ENCODE data around the gene CRY2. TPM values are rescaled to one million over a fixed set of nuclear protein-coding genes. Genes with fewer than 3 reads are reported as not detected.

The CRY2 gene
- total RNA-seq, 1 donor from 2014 or later, result 62.3 TPM

GRCh38 chr11:45913514-45913913, 66.2 kb downstream of the CRY2 start:
- H3K4me3 ChIP-seq, result no peak overlapping the region
- H3K9me3 ChIP-seq, result no peaks in the 10 kb centered on the region
- H3K36me3 ChIP-seq, result peaks cover 73% of the 10 kb centered on the region
- H3K27me3 ChIP-seq (ENCODE audit: low read depth), result no peaks in the 10 kb centered on the region
- ATAC-seq, result no peak
- H3K27ac ChIP-seq, result no peak overlapping the region
- DNase-seq, result no peak
- intact Hi-C loops (cut with DNase I), result no loop called here
- peaks cover 16% of the 10 kb centered on the region for H3K4me1 ChIP-seq
- no peak for TF ChIP-seq CTCF (IDR thresholded peaks at IDR 0.05)

DNA sequence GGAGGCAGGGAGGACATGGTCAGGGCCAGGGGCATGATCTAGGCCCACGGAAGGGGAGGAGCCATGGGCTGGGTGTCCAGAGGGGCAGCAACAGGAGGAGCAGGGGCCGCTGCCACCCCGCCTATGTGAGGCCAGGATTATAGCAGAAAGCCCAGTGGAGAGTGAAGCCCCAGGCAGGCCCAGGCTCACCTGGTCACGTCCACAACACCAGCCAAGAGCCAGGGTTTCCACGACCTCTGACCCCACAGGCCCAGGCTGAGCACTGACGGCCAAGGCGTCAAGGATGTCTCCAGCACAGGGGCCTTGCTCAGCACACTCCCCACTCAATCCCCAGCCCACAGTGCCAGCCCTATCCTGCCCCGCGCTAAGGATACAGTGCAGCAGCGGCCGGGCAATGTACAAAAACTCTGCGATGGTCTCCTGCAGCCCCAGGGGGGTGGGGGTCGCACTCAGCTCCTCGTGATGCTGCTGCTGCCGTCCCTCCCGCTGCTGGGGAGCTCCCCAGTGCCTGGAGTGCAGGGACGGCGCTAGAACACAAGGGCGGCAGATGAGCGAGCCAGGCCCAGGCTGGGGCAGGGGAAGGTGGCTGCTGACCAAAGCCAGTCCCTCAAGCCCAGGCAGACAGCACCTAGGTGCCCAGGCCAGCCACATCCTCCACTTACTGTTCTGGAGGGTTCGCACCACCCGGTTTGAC, 66.8 kb downstream of the CRY2 start:
- TF ChIP-seq CTCF (IDR thresholded peaks at IDR 0.05), result no peak
- no peak overlapping the region for H3K27ac ChIP-seq
- H3K9me3 ChIP-seq, result no peaks in the 10 kb centered on the region
- peaks cover 21% of the 10 kb centered on the region for H3K4me1 ChIP-seq
- no peak overlapping the region for H3K4me3 ChIP-seq
- peaks cover 71% of the 10 kb centered on the region for H3K36me3 ChIP-seq
- no peak for ATAC-seq
- no peaks in the 10 kb centered on the region for H3K27me3 ChIP-seq (ENCODE audit: low read depth)
- intact Hi-C loops (cut with DNase I), result no loop called here
- DNase-seq, result no peak

DNA sequence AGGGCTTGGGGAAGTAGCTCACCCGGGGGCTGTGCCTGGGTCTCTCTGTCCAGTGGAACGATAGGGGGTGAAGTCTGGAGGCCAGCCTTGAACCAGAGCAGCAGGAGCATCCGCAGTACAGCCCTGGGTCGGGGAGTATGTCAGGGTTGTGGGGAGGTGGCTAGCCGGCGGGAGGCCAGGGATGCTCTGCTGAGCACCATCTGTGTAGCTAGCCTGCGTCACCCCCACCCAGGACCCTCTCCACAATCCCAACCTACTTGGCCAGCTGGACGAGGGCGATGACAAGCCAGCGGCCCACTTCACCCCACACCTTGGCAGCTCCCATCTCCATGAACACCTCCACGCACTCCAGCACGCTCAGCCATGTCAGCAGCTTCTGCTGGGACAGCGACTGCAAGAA, 68.2 kb downstream of the CRY2 start:
- Histone ChIP-seq H3K27ac (no peak overlapping the region), H3K4me3 (no peak overlapping the region), H3K27me3 (ENCODE audit: low read depth) (no peaks in the 10 kb centered on the region), H3K4me1 (peaks cover 30% of the 10 kb centered on the region), H3K36me3 (peaks cover 57% of the 10 kb centered on the region), H3K9me3 (no peaks in the 10 kb centered on the region)
- DNase-seq (no peak), ATAC-seq (no peak)
- no peak for TF ChIP-seq CTCF (IDR thresholded peaks at IDR 0.05)
- intact Hi-C loops (cut with DNase I), result no loop called here

DNA sequence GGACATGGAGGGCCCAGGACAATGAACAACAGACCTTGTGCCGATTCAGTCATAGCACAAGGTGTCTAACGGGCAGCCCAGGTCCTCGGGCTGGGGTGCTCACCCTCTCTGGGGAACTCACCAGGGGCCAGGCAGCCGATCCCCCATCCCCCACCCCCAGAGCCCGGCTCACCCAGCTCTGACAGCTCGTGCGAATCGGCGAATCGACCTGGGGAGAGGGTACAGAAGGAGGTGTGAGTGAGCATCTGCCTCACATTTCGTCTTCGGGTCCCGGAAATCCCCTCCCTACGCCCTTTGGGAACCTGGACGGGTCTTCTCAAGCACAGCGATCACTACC, 70.0 kb downstream of the CRY2 start:
- DNase-seq, result no peak
- intact Hi-C loops (cut with DNase I), result no loop called here
- ATAC-seq, result no peak
- H3K27me3 ChIP-seq (ENCODE audit: low read depth), result peaks cover 8% of the 10 kb centered on the region
- H3K9me3 ChIP-seq, result no peaks in the 10 kb centered on the region
- H3K4me3 ChIP-seq, result peak overlapping the region; percentile 100
- H3K36me3 ChIP-seq, result peaks cover 39% of the 10 kb centered on the region
- H3K27ac ChIP-seq, result peak overlapping the region; percentile 95
- no peak for TF ChIP-seq CTCF (IDR thresholded peaks at IDR 0.05)
- H3K4me1 ChIP-seq, result peaks cover 43% of the 10 kb centered on the region

- DNase-seq, result peak; percentile 99
- Histone ChIP-seq H3K36me3 (peaks cover 34% of the 10 kb centered on the region), H3K9me3 (no peaks in the 10 kb centered on the region), H3K4me1 (peaks cover 46% of the 10 kb centered on the region), H3K27ac (peak within 1 kb of the TSS; percentile 95), H3K4me3 (peak within 1 kb of the TSS; percentile 100), H3K27me3 (ENCODE audit: low read depth) (peaks cover 13% of the 10 kb centered on the region)
- ATAC-seq, result peak; percentile 88 to 91
- intact Hi-C loops (cut with DNase I), result no loop called here
- no peak for TF ChIP-seq CTCF (IDR thresholded peaks at IDR 0.05)
Measured at GRCh38 chr11:45917623-45918330, 70.5 kb downstream of the CRY2 start, which contains the start of gene PEX16. Gene PEX16, minus strand, starts transcription at chr11:45917877. Its CDS starts 66 bp downstream, at chr11:45917811.
